ENCODE measurements around the gene ATP6V1G3. TPM values are rescaled to one million over a fixed set of nuclear protein-coding genes. Genes with fewer than 3 reads are reported as not detected.

Gene ATP6V1G3
- total RNA-seq, 1 donor from 2014 or later = not detected

GRCh38 chr1:198517623-198518199 is 22.8 kb downstream of the ATP6V1G3 start:
- H3K27me3 Mint-ChIP-seq (ENCODE audit: low read depth) = no peaks in the 10 kb centered on the region
- H3K9me3 Mint-ChIP-seq = no peaks in the 10 kb centered on the region
- no peaks in the 10 kb centered on the region for H3K4me1 Mint-ChIP-seq
- TF ChIP-seq CTCF (conservative IDR thresholded peaks at IDR 0.05) = no peak
- no peak overlapping the region for H3K27ac Mint-ChIP-seq (ENCODE audit: unreplicated experiment)
- no peak overlapping the region for H3K4me3 Mint-ChIP-seq
- no peak for DNase-seq (ENCODE audit: low read depth, low spot score)
- H3K36me3 Mint-ChIP-seq (ENCODE audit: low read depth) = no peaks in the 10 kb centered on the region

- Mint-ChIP-seq H3K9me3 (peaks cover 13% of the 10 kb centered on the region), H3K4me1 (peaks cover 5% of the 10 kb centered on the region), H3K27ac (ENCODE audit: unreplicated experiment) (no peak overlapping the region), H3K36me3 (ENCODE audit: low read depth) (no peaks in the 10 kb centered on the region), H3K4me3 (no peak overlapping the region), H3K27me3 (ENCODE audit: low read depth) (no peaks in the 10 kb centered on the region)
- DNase-seq (ENCODE audit: low read depth, low spot score) = no peak
- TF ChIP-seq CTCF (conservative IDR thresholded peaks at IDR 0.05) = no peak
Observed at GRCh38 chr1:198500096-198500495, 40.4 kb downstream of the ATP6V1G3 start.

- no peak for DNase-seq (ENCODE audit: low read depth, low spot score)
- no peak overlapping the region for H3K27ac Mint-ChIP-seq (ENCODE audit: unreplicated experiment)
- no peak overlapping the region for H3K4me3 Mint-ChIP-seq
- peaks cover 5% of the 10 kb centered on the region for H3K4me1 Mint-ChIP-seq
- TF ChIP-seq CTCF (conservative IDR thresholded peaks at IDR 0.05) = no peak
- H3K9me3 Mint-ChIP-seq = peaks cover 13% of the 10 kb centered on the region
- no peaks in the 10 kb centered on the region for H3K36me3 Mint-ChIP-seq (ENCODE audit: low read depth)
- no peaks in the 10 kb centered on the region for H3K27me3 Mint-ChIP-seq (ENCODE audit: low read depth)
Observed at GRCh38 chr1:198499588-198499987, 40.9 kb downstream of the ATP6V1G3 start.

GRCh38 chr1:198498881-198499280 is 41.6 kb downstream of the ATP6V1G3 start:
- no peaks in the 10 kb centered on the region for H3K36me3 Mint-ChIP-seq (ENCODE audit: low read depth)
- DNase-seq (ENCODE audit: low read depth, low spot score) = no peak
- no peak overlapping the region for H3K4me3 Mint-ChIP-seq
- H3K9me3 Mint-ChIP-seq = peaks cover 13% of the 10 kb centered on the region
- H3K27me3 Mint-ChIP-seq (ENCODE audit: low read depth) = no peaks in the 10 kb centered on the region
- peaks cover 5% of the 10 kb centered on the region for H3K4me1 Mint-ChIP-seq
- H3K27ac Mint-ChIP-seq (ENCODE audit: unreplicated experiment) = no peak overlapping the region
- no peak for TF ChIP-seq CTCF (conservative IDR thresholded peaks at IDR 0.05)

GRCh38 chr1:198498103-198498385 is 42.4 kb downstream of the ATP6V1G3 start:
- H3K27me3 Mint-ChIP-seq (ENCODE audit: low read depth) = no peaks in the 10 kb centered on the region
- no peak for TF ChIP-seq CTCF (conservative IDR thresholded peaks at IDR 0.05)

More at GRCh38 chr1:198498103-198498385, 42.4 kb downstream of the ATP6V1G3 start:
- DNase-seq (ENCODE audit: low read depth, low spot score) = no peak
- peaks cover 7% of the 10 kb centered on the region for H3K9me3 Mint-ChIP-seq
- H3K4me3 Mint-ChIP-seq = no peak overlapping the region
- no peaks in the 10 kb centered on the region for H3K36me3 Mint-ChIP-seq (ENCODE audit: low read depth)
- H3K27ac Mint-ChIP-seq (ENCODE audit: unreplicated experiment) = no peak overlapping the region
- H3K4me1 Mint-ChIP-seq = peaks cover 5% of the 10 kb centered on the region

All from neural crest cell (in vitro differentiated cells).